H9 (cell line): ENCODE data around the gene PFN1. TPM values are rescaled to one million over a fixed set of nuclear protein-coding genes. Genes with fewer than 3 reads are reported as not detected.

Experiments
- DNase-seq: peaks from one replicate; pipeline ENCODE4 v3.0.0-alpha.2; 2017
- H2AFZ ChIP-seq: one replicate; pipeline ENCODE4 v1.6.1; 2013; ENCODE audit warnings: mild to moderate bottlenecking, low read length, control low read depth, moderate library complexity
- H2AK5ac ChIP-seq: 2 replicates; pipeline ENCODE4 v1.6.1; 2013; ENCODE audit warnings: low read length, control low read depth, mixed read lengths; ENCODE audit not compliant: insufficient read length
- H2BK120ac ChIP-seq: one replicate; pipeline ENCODE4 v1.6.1; 2013; ENCODE audit warnings: low read depth, mild to moderate bottlenecking, low read length, control low read depth, inconsistent platforms; ENCODE audit not compliant: poor library complexity, severe bottlenecking
- H2BK12ac ChIP-seq: 2 replicates; pipeline ENCODE4 v1.6.1; 2013; ENCODE audit warnings: low read length, control low read depth, mixed read lengths, low read depth; ENCODE audit not compliant: insufficient read length
- H2BK15ac ChIP-seq: 2 replicates; pipeline ENCODE4 v1.6.1; 2013; ENCODE audit warnings: low read depth, low read length, control low read depth
- H2BK20ac ChIP-seq: one replicate; pipeline ENCODE4 v1.6.1; 2013; ENCODE audit warnings: low read depth, mild to moderate bottlenecking, low read length, control low read depth, inconsistent platforms; ENCODE audit not compliant: poor library complexity, severe bottlenecking
- H2BK5ac ChIP-seq: 2 replicates; pipeline ENCODE4 v1.6.1; 2013; ENCODE audit warnings: low read length, control low read depth, mixed read lengths; ENCODE audit not compliant: insufficient read length
- H3K14ac ChIP-seq: 2 replicates; pipeline ENCODE4 v1.6.1; 2013; ENCODE audit warnings: low read length, control low read depth; ENCODE audit not compliant: insufficient read depth
- H3K18ac ChIP-seq: 2 replicates; pipeline ENCODE4 v1.6.1; 2013; ENCODE audit warnings: low read depth, mild to moderate bottlenecking, mixed read lengths, low read length, control low read depth; ENCODE audit not compliant: insufficient read length
- H3K23ac ChIP-seq: 2 replicates; pipeline ENCODE4 v1.6.1; 2013; ENCODE audit warnings: low read length, control low read depth, mixed read lengths, low read depth; ENCODE audit not compliant: insufficient read length
- H3K23me2 ChIP-seq: 2 replicates; pipeline ENCODE4 v1.6.1; 2013; ENCODE audit warnings: low read depth, mild to moderate bottlenecking, mixed read lengths, low read length, control low read depth; ENCODE audit not compliant: insufficient read length, poor library complexity, severe bottlenecking
- H3K27ac ChIP-seq: 2 replicates; pipeline ENCODE4 v1.5.1; 2013; ENCODE audit warnings: low read length, control low read depth, mixed read lengths, low read depth; ENCODE audit not compliant: insufficient read length
- H3K27me3 ChIP-seq: 2 replicates; pipeline ENCODE4 v1.6.1; 2013; ENCODE audit warnings: low read length, control low read depth, inconsistent platforms; ENCODE audit not compliant: insufficient read depth
- H3K4ac ChIP-seq: 2 replicates; pipeline ENCODE4 v1.6.1; 2013; ENCODE audit warnings: low read depth, mild to moderate bottlenecking, control low read depth, inconsistent platforms, low read length, moderate library complexity
- H3K4me1 ChIP-seq: 2 replicates; pipeline ENCODE4 v1.6.1; 2013; ENCODE audit warnings: low read length, control low read depth, inconsistent platforms; ENCODE audit not compliant: insufficient read depth
- H3K4me2 ChIP-seq: 2 replicates; pipeline ENCODE4 v1.6.1; 2013; ENCODE audit warnings: low read length, control low read depth, mixed read lengths; ENCODE audit not compliant: insufficient read length, insufficient read depth
- H3K56ac ChIP-seq: 2 replicates; pipeline ENCODE4 v1.6.1; 2013; ENCODE audit warnings: low read depth, mild to moderate bottlenecking, mixed read lengths, low read length, control low read depth; ENCODE audit not compliant: insufficient read length
- H3K79me1 ChIP-seq: 2 replicates; pipeline ENCODE4 v1.6.1; 2013; ENCODE audit warnings: low read depth, mild to moderate bottlenecking, moderate library complexity, low read length, control low read depth, inconsistent platforms; ENCODE audit not compliant: insufficient read depth, poor library complexity, severe bottlenecking
- H3K79me2 ChIP-seq: 2 replicates; pipeline ENCODE4 v1.6.1; 2013; ENCODE audit warnings: low read length, control low read depth, inconsistent platforms; ENCODE audit not compliant: insufficient read depth
- H3K9ac ChIP-seq: 2 replicates; pipeline ENCODE4 v1.6.1; 2013; ENCODE audit warnings: low read length, control low read depth, mixed read lengths; ENCODE audit not compliant: insufficient read length; ENCODE audit errors: extremely low read depth
- H3K9me3 ChIP-seq: one replicate; pipeline ENCODE4 v1.6.1; 2013; ENCODE audit warnings: low read depth, low read length, inconsistent platforms; ENCODE audit not compliant: control insufficient read depth
- H3T11ph ChIP-seq: one replicate; pipeline ENCODE4 v1.6.1; 2013; ENCODE audit warnings: mild to moderate bottlenecking, low read length, control low read depth, inconsistent platforms
- H4K20me1 ChIP-seq: one replicate; pipeline ENCODE4 v1.6.1; 2013; ENCODE audit not compliant: control insufficient read depth, insufficient read length, insufficient read depth
- H4K5ac ChIP-seq: 2 replicates; pipeline ENCODE4 v1.6.1; 2013; ENCODE audit warnings: low read depth, mild to moderate bottlenecking, mixed read lengths, low read length, control low read depth; ENCODE audit not compliant: insufficient read length
- H4K8ac ChIP-seq: replicated peaks from 2 replicates; pipeline ENCODE4 v1.6.1; 2013; ENCODE audit warnings: low read length, control low read depth, mixed read lengths, low read depth; ENCODE audit not compliant: insufficient read length
- H4K91ac ChIP-seq: 2 replicates; pipeline ENCODE4 v1.6.1; 2013; ENCODE audit warnings: low read depth, mild to moderate bottlenecking, moderate library complexity, mixed read lengths, low read length, control low read depth; ENCODE audit not compliant: insufficient read length
- H3K27ac Mint-ChIP-seq, 3 experiments: 2 replicates in 2 of 3; 3 replicates in 1 of 3; pipeline ENCODE4 v1.8.0; 2020 to 2021; ENCODE audit warnings: mixed read lengths in 3 of 3, mild to moderate bottlenecking in 1 of 3, moderate library complexity in 1 of 3
- H3K27me3 Mint-ChIP-seq: 2 replicates; pipeline ENCODE4 v1.8.0; 2021; ENCODE audit warnings: low read depth, mild to moderate bottlenecking, moderate library complexity, mixed read lengths
- H3K36me3 Mint-ChIP-seq, 3 experiments: 2 replicates in 2 of 3; 3 replicates in 1 of 3; pipeline ENCODE4 v1.8.0; 2020 to 2021; ENCODE audit warnings: low read depth in 3 of 3, mixed read lengths in 3 of 3; ENCODE audit not compliant: insufficient read depth in 1 of 3
- H3K4me1 Mint-ChIP-seq, 2 experiments: 2 replicates each; pipeline ENCODE4 v1.8.0; 2020; ENCODE audit warnings: mixed read lengths in 2 of 2
- H3K4me3 Mint-ChIP-seq, 2 experiments: 2 replicates in 1 of 2; 3 replicates in 1 of 2; pipeline ENCODE4 v1.8.0; 2020 to 2021; ENCODE audit warnings: mild to moderate bottlenecking in 2 of 2, mixed read lengths in 2 of 2, moderate library complexity in 1 of 2
- H3K9me3 Mint-ChIP-seq, 2 experiments: 2 replicates in 1 of 2; 3 replicates in 1 of 2; pipeline ENCODE4 v1.8.0; 2020; ENCODE audit warnings: mild to moderate bottlenecking in 2 of 2, mixed read lengths in 2 of 2, moderate library complexity in 1 of 2
- CTCF ChIP-seq: fragments of 200-600 bp; sonication (generic); conservative IDR thresholded peaks from 3 replicates; pipeline ENCODE4 v1.8.0; 2021; ENCODE audit warnings: antibody characterized with exemption, mild to moderate bottlenecking
- WGBS: extraction: QIAGEN DNeasy Blood & Tissue Kit; methylation state at CpG from one replicate; pipeline ENCODE4 v1.1.7; 2013; ENCODE audit warnings: missing lambda C conversion rate, low lambda C conversion rate, mixed read lengths; ENCODE audit not compliant: insufficient read length; ENCODE audit errors: extremely low coverage; 5-methylcytosine and 5-hydroxymethylcytosine counted together
- total RNA-seq: library from RNA; stranded (reverse); gene quantifications from 2 replicates; pipeline ENCODE4 v1.2.1, GENCODE V29; 2021

The PFN1 gene
- total RNA-seq, 1 experiment from 2014 or later, result 1,149 TPM

GRCh38 chr17:4896332-4897197 lies 51.8 kb downstream of the PFN1 start:
- no peak overlapping the region for H3T11ph ChIP-seq
- no peak overlapping the region for H2BK15ac ChIP-seq
- H3K27ac ChIP-seq, result no peak overlapping the region
- H3K18ac ChIP-seq, result no peak overlapping the region
- TF ChIP-seq CTCF, result no peak
- H2AK5ac ChIP-seq, result no peak overlapping the region
- H3K27me3 ChIP-seq, result no peaks in the 10 kb centered on the region
- H3K56ac ChIP-seq, result no peak overlapping the region
- no peak overlapping the region; the same call in 1 of the 2 replicates for H3K14ac ChIP-seq
- H3K9me3 Mint-ChIP-seq, result no peaks in the 10 kb centered on the region
- H3K4me2 ChIP-seq, result no peak overlapping the region
- H3K36me3 Mint-ChIP-seq, result peaks cover 8 to 39% (median 36%) of the 10 kb centered on the region in 3 experiments; a peak in 6 of 7 replicates
- no peak overlapping the region for H2BK5ac ChIP-seq
- no peaks in the 10 kb centered on the region for H3K4me1 ChIP-seq
- peaks cover 4 to 24% of the 10 kb centered on the region in 2 experiments for H3K4me1 Mint-ChIP-seq
- H3K27me3 Mint-ChIP-seq, result no peaks in the 10 kb centered on the region
- no peak overlapping the region for H3K23ac ChIP-seq
- no peak overlapping the region for H4K91ac ChIP-seq
- H2AFZ ChIP-seq, result no peak overlapping the region
- H4K5ac ChIP-seq, result no peak overlapping the region
- H2BK12ac ChIP-seq, result no peak overlapping the region
- no peak overlapping the region for H3K4ac ChIP-seq
- H3K23me2 ChIP-seq, result peaks cover 12% of the 10 kb centered on the region
- WGBS, result no CpG with 5 or more reads among the region's 27 CpGs
- peak; percentile 32 for DNase-seq
- no peak overlapping the region for H3K9ac ChIP-seq
- H4K20me1 ChIP-seq, result no peaks in the 10 kb centered on the region
- H3K9me3 ChIP-seq, result no peaks in the 10 kb centered on the region
- no peaks in the 10 kb centered on the region for H3K79me2 ChIP-seq
- no peak overlapping the region for H2BK20ac ChIP-seq
- H4K8ac ChIP-seq, result no peak overlapping the region
- H3K27ac Mint-ChIP-seq, result peak overlapping the region in 2 of 3 experiments; percentile 19 to 76; a peak in 1 of 7 replicates
- H2BK120ac ChIP-seq, result no peak overlapping the region
- H3K79me1 ChIP-seq, result no peaks in the 10 kb centered on the region
- no peak overlapping the region for H3K4me3 Mint-ChIP-seq
